HEK293 (cell line): ENCODE measurements around the gene UNCX.

Source experiments
- CTCF ChIA-PET: fragments of 350-600 bp; formaldehyde crosslinking; extraction: SDS; loops from one replicate; lab custom pipeline; 2021; ENCODE audit warnings: antibody characterized with exemption; lab: Yijun Ruan, JAX
- POLR2A ChIA-PET: fragments of 300-600 bp; formaldehyde crosslinking; extraction: SDS; loops from one replicate; lab custom pipeline; 2020; ENCODE audit warnings: antibody characterized with exemption, inconsistent platforms; lab: Yijun Ruan, JAX
- H3K27ac ChIP-seq: fragments of 200-500 bp; sonication (Bioruptor generic); 2 replicates; pipeline ENCODE4 v1.5.1; 2014; ENCODE audit warnings: low read depth, low read length, control low read depth, inconsistent platforms; ENCODE audit errors: extremely low read depth
- H3K36me3 ChIP-seq, 2 experiments: fragments of 200-500 bp in 1 of 2; sonication (Bioruptor generic) in 1 of 2; 1 replicate in 1 of 2; 2 replicates in 1 of 2; pipeline ENCODE4 v1.5.1; 2014 to 2017; ENCODE audit warnings: inconsistent platforms in 2 of 2, low read length in 2 of 2; ENCODE audit not compliant: control insufficient read depth in 2 of 2, insufficient read depth in 1 of 2
- H3K4me1 ChIP-seq: fragments of 200-500 bp; sonication (Bioruptor generic); 2 replicates; pipeline ENCODE4 v1.5.1; 2014; ENCODE audit warnings: mild to moderate bottlenecking, low read length, inconsistent platforms; ENCODE audit not compliant: control insufficient read depth, insufficient read depth
- H3K4me3 ChIP-seq: 2 replicates; pipeline ENCODE4 v1.5.1; 2011; ENCODE audit warnings: low read depth, mild to moderate bottlenecking, control low read depth, low read length, moderate library complexity
- H3K9me3 ChIP-seq: fragments of 200-500 bp; sonication (Bioruptor generic); 2 replicates; pipeline ENCODE4 v1.5.1; 2014; ENCODE audit warnings: low read depth, low read length, inconsistent platforms; ENCODE audit not compliant: control insufficient read depth, insufficient read depth
- GLIS1 ChIP-seq: fragments of 450-650 bp; formaldehyde crosslinking; IDR thresholded peaks from 2 replicates; pipeline ENCODE4 v1.5.1; 2016; ENCODE audit warnings: missing biosample characterization, missing genetic modification characterization
- KLF16 ChIP-seq: fragments of 450-650 bp; formaldehyde crosslinking; IDR thresholded peaks from 2 replicates; pipeline ENCODE4 v1.5.1; 2017; ENCODE audit warnings: missing biosample characterization, missing genetic modification characterization
- OVOL3 ChIP-seq: fragments of 450-650 bp; formaldehyde crosslinking; IDR thresholded peaks from 2 replicates; pipeline ENCODE4 v1.5.1; 2016; ENCODE audit warnings: missing biosample characterization, missing genetic modification characterization
- ZBTB44 ChIP-seq: fragments of 450-650 bp; IDR thresholded peaks from 2 replicates; pipeline ENCODE4 v1.5.1; 2018; ENCODE audit warnings: missing biosample characterization, mild to moderate bottlenecking, missing genetic modification characterization
- ZNF148 ChIP-seq: fragments of 450-650 bp; formaldehyde crosslinking; IDR thresholded peaks from 2 replicates; pipeline ENCODE4 v1.5.0; 2017; ENCODE audit warnings: missing biosample characterization, missing genetic modification characterization, borderline replicate concordance
- ZNF174 ChIP-seq: fragments of 450-650 bp; formaldehyde crosslinking; IDR thresholded peaks from 2 replicates; pipeline ENCODE4 v1.5.0; 2017; ENCODE audit warnings: missing biosample characterization, mild to moderate bottlenecking, missing genetic modification characterization
- ZNF239 ChIP-seq: fragments of 450-650 bp; formaldehyde crosslinking; IDR thresholded peaks from 2 replicates; pipeline ENCODE4 v1.5.1; 2016; ENCODE audit warnings: missing biosample characterization, missing genetic modification characterization
- ZNF292 ChIP-seq: fragments of 450-650 bp; formaldehyde crosslinking; IDR thresholded peaks from 2 replicates; pipeline ENCODE4 v1.5.1; 2016; ENCODE audit warnings: low read depth, missing biosample characterization, missing genetic modification characterization, borderline replicate concordance
- ZNF302 ChIP-seq: fragments of 450-650 bp; formaldehyde crosslinking; IDR thresholded peaks from 2 replicates; pipeline ENCODE4 v1.5.1; 2016; ENCODE audit warnings: missing biosample characterization, missing genetic modification characterization, low read depth
- ZNF391 ChIP-seq: fragments of 450-650 bp; formaldehyde crosslinking; IDR thresholded peaks from 2 replicates; pipeline ENCODE4 v1.5.1; 2016; ENCODE audit warnings: low read depth, missing biosample characterization, missing genetic modification characterization, borderline replicate concordance
- ZNF394 ChIP-seq: fragments of 450-650 bp; formaldehyde crosslinking; IDR thresholded peaks from 2 replicates; pipeline ENCODE4 v1.5.1; 2016; ENCODE audit warnings: missing biosample characterization, missing genetic modification characterization, mild to moderate bottlenecking, moderate library complexity, borderline replicate concordance
- ZNF433 ChIP-seq: fragments of 450-650 bp; formaldehyde crosslinking; IDR thresholded peaks from 2 replicates; pipeline ENCODE4 v1.5.1; 2016; ENCODE audit warnings: missing biosample characterization, missing genetic modification characterization, low read depth
- ZNF560 ChIP-seq: fragments of 450-650 bp; formaldehyde crosslinking; IDR thresholded peaks from 2 replicates; pipeline ENCODE4 v1.5.1; 2017; ENCODE audit warnings: missing biosample characterization, missing genetic modification characterization, borderline replicate concordance
- ZNF777 ChIP-seq: fragments of 450-650 bp; formaldehyde crosslinking; IDR thresholded peaks from 2 replicates; pipeline ENCODE4 v1.5.1; 2017; ENCODE audit warnings: missing biosample characterization, missing genetic modification characterization, borderline replicate concordance
- ZNF785 ChIP-seq: fragments of 450-650 bp; formaldehyde crosslinking; IDR thresholded peaks from 2 replicates; pipeline ENCODE4 v1.5.1; 2016; ENCODE audit warnings: missing biosample characterization, missing genetic modification characterization
- ZSCAN16 ChIP-seq: fragments of 450-650 bp; formaldehyde crosslinking; IDR thresholded peaks from 2 replicates; pipeline ENCODE4 v1.5.1; 2016; ENCODE audit warnings: missing biosample characterization, missing genetic modification characterization
- ZSCAN4 ChIP-seq: fragments of 450-650 bp; formaldehyde crosslinking; IDR thresholded peaks from 2 replicates; pipeline ENCODE4 v1.5.1; 2017; ENCODE audit warnings: missing biosample characterization, missing genetic modification characterization
- TF ChIP-seq, protein P1 (sequence below): fragments of 450-650 bp; formaldehyde crosslinking; IDR thresholded peaks from 2 replicates; pipeline ENCODE4 v1.5.1; 2016; ENCODE audit warnings: missing biosample characterization, missing genetic modification characterization
- TF ChIP-seq, protein P2 (sequence below): fragments of 450-650 bp; formaldehyde crosslinking; IDR thresholded peaks from 2 replicates; pipeline ENCODE4 v1.5.1; 2016; ENCODE audit warnings: missing biosample characterization, missing genetic modification characterization
- TF ChIP-seq, protein P3 (sequence below): fragments of 450-650 bp; formaldehyde crosslinking; IDR thresholded peaks from 2 replicates; pipeline ENCODE4 v1.5.1; 2016; ENCODE audit warnings: missing biosample characterization, missing genetic modification characterization

Gene UNCX

DNA sequence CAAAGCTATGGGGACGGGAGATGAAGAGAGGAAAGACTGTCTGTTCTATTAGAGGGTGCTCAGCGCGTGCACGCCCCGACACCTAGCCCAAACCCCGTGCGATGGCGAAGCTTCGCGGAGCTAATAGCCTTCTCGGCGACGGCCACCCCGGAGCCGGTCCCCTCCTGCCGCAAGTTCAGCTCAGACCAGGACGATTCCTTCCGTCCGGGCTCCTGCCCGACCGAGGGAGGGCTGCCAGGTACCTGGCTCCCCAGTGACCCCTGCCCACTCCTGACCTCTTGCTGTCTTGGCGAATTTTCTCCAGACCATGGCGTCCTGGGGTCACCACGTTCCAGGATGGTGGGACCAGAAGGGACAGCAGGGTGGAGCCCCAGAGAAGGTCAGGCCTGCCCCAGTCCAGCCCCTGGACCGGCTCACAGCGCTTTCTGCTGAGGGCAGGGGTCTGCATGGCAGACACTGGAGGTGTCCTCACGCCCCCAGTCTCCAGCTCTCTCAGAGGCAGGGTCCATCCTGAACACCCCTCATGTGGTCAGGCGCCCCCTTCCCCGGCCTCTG, 36.7 kb downstream of the UNCX start (continued):
- TF ChIP-seq, protein P1, sequence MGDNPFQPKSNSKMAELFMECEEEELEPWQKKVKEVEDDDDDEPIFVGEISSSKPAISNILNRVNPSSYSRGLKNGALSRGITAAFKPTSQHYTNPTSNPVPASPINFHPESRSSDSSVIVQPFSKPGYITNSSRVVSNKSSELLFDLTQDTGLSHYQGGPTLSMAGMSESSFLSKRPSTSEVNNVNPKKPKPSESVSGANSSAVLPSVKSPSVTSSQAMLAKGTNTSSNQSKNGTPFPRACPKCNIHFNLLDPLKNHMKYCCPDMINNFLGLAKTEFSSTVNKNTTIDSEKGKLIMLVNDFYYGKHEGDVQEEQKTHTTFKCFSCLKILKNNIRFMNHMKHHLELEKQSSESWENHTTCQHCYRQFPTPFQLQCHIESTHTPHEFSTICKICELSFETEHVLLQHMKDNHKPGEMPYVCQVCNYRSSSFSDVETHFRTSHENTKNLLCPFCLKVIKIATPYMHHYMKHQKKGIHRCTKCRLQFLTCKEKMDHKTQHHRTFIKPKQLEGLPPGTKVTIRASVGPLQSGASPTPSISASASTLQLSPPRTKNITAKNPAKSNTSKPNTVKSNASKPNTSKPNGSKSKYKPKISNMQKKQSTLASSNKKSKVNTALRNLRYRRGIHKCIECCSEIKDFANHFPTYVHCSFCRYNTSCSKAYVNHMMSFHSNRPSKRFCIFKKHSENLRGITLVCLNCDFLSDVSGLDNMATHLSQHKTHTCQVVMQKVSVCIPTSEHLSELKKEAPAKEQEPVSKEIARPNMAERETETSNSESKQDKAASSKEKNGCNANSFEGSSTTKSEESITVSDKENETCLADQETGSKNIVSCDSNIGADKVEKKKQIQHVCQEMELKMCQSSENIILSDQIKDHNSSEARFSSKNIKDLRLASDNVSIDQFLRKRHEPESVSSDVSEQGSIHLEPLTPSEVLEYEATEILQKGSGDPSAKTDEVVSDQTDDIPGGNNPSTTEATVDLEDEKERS (tag by site-specific recombination) = no peak
- TF ChIP-seq ZSCAN4 (tag by site-specific recombination) = no peak

- POLR2A ChIA-PET = no interaction called here
- TF ChIP-seq, protein P2, sequence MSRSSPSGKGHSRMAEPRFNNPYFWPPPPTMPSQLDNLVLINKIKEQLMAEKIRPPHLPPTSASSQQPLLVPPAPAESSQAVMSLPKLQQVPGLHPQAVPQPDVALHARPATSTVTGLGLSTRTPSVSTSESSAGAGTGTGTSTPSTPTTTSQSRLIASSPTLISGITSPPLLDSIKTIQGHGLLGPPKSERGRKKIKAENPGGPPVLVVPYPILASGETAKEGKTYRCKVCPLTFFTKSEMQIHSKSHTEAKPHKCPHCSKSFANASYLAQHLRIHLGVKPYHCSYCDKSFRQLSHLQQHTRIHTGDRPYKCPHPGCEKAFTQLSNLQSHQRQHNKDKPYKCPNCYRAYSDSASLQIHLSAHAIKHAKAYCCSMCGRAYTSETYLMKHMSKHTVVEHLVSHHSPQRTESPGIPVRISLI = no peak
- no peak for TF ChIP-seq ZNF560
- TF ChIP-seq ZSCAN16 (tag by site-specific recombination) = no peak
- TF ChIP-seq OVOL3 (tag by site-specific recombination) = no peak
- TF ChIP-seq ZNF292 (tag by site-specific recombination) = no peak
- TF ChIP-seq KLF16 (tag by site-specific recombination) = no peak
- no peak for TF ChIP-seq ZNF148 (tag by site-specific recombination)
- no peak for TF ChIP-seq ZNF302 (tag by site-specific recombination)
- no peak for TF ChIP-seq ZBTB44 (tag by site-specific recombination)
- no peak for TF ChIP-seq GLIS1 (tag by site-specific recombination)
- no peak for TF ChIP-seq ZNF433 (tag by site-specific recombination)
- no peak for TF ChIP-seq ZNF785
- TF ChIP-seq ZNF239 = no peak
- no peak for TF ChIP-seq ZNF394 (tag by site-specific recombination)
- TF ChIP-seq ZNF391 (tag by site-specific recombination) = no peak
- no peak for TF ChIP-seq ZNF777 (tag by site-specific recombination)
- TF ChIP-seq, protein P3, sequence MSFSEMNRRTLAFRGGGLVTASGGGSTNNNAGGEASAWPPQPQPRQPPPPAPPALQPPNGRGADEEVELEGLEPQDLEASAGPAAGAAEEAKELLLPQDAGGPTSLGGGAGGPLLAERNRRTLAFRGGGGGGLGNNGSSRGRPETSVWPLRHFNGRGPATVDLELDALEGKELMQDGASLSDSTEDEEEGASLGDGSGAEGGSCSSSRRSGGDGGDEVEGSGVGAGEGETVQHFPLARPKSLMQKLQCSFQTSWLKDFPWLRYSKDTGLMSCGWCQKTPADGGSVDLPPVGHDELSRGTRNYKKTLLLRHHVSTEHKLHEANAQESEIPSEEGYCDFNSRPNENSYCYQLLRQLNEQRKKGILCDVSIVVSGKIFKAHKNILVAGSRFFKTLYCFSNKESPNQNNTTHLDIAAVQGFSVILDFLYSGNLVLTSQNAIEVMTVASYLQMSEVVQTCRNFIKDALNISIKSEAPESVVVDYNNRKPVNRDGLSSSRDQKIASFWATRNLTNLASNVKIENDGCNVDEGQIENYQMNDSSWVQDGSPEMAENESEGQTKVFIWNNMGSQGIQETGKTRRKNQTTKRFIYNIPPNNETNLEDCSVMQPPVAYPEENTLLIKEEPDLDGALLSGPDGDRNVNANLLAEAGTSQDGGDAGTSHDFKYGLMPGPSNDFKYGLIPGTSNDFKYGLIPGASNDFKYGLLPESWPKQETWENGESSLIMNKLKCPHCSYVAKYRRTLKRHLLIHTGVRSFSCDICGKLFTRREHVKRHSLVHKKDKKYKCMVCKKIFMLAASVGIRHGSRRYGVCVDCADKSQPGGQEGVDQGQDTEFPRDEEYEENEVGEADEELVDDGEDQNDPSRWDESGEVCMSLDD (tag by site-specific recombination) = no peak
- TF ChIP-seq ZNF174 (tag by site-specific recombination) = no peak
- CTCF ChIA-PET = no interaction called here
- Histone ChIP-seq H3K36me3 (no peaks in the 10 kb centered on the region), H3K27ac (no peak overlapping the region), H3K4me1 (no peaks in the 10 kb centered on the region), H3K4me3 (no peak overlapping the region), H3K9me3 (no peaks in the 10 kb centered on the region)
Observed at GRCh38 chr7:1270181-1270580, 37.5 kb downstream of the UNCX start.
